CD4-positive, alpha-beta T cell (primary cell): ENCODE data around the gene HEPACAM2. TPM values are rescaled to one million over a fixed set of nuclear protein-coding genes. Genes with fewer than 3 reads are reported as not detected.

Experiments
- ATAC-seq: fragments of 200-7000 bp; cut with Tn5 transposase; one replicate; pipeline ENCODE4 v1.10.0; 2022; ENCODE audit warnings: mild to moderate bottlenecking; ENCODE audit not compliant: poor library complexity
- CTCF ChIA-PET: fragments of 350-600 bp; sonication (Branson Sonifier 250); formaldehyde crosslinking; loops from one replicate; lab custom pipeline; 2021; ENCODE audit warnings: antibody characterized with exemption, inconsistent platforms; lab: Charles Lee
- POLR2A ChIA-PET: fragments of 350-600 bp; sonication (Branson Sonifier 250); formaldehyde crosslinking; loops from one replicate; lab custom pipeline; 2021; ENCODE audit warnings: antibody characterized with exemption, inconsistent platforms; lab: Charles Lee
- DNase-seq, 14 experiments: peaks; one replicate each; pipeline ENCODE4 v3.0.0-alpha.2; 2013 to 2020; ENCODE audit warnings: mixed read lengths in 2 of 14
- H3K27ac ChIP-seq, 2 donors: one replicate each; pipeline versions ENCODE4 v1.5.1 to v1.7.0; 2013; ENCODE audit warnings: low read length in 2 of 2, low read depth in 1 of 2, mild to moderate bottlenecking in 1 of 2
- H3K27me3 ChIP-seq, 2 experiments: 1 replicate in 1 of 2; 2 replicates in 1 of 2; pipeline versions ENCODE4 v1.6.1 to v1.7.0; 2013; ENCODE audit warnings: low read length in 2 of 2, control low read depth in 1 of 2, mild to moderate bottlenecking in 1 of 2, moderate library complexity in 1 of 2; ENCODE audit not compliant: insufficient read depth in 2 of 2, control insufficient read depth in 1 of 2
- H3K36me3 ChIP-seq: one replicate; pipeline ENCODE4 v1.6.1; 2013; ENCODE audit warnings: low read length, control low read depth; ENCODE audit not compliant: insufficient read depth
- H3K4me1 ChIP-seq: one replicate; pipeline ENCODE4 v1.6.1; 2013; ENCODE audit warnings: low read length, control low read depth; ENCODE audit not compliant: insufficient read depth
- H3K4me3 ChIP-seq: one replicate; pipeline ENCODE4 v1.5.1; 2013; ENCODE audit warnings: mild to moderate bottlenecking, low read length, moderate library complexity
- H3K9me3 ChIP-seq, 2 experiments: 1 replicate in 1 of 2; 2 replicates in 1 of 2; pipeline versions ENCODE4 v1.6.1 to v1.7.0; 2013; ENCODE audit warnings: low read length in 2 of 2, mild to moderate bottlenecking in 2 of 2, control low read depth in 1 of 2, moderate library complexity in 1 of 2; ENCODE audit not compliant: control insufficient read depth in 1 of 2, insufficient read depth in 1 of 2
- H3K27ac Mint-ChIP-seq: one replicate; pipeline ENCODE4 v1.8.0; 2020; ENCODE audit warnings: mixed read lengths
- H3K27me3 Mint-ChIP-seq: one replicate; pipeline ENCODE4 v1.8.0; 2021; ENCODE audit warnings: mixed read lengths
- H3K36me3 Mint-ChIP-seq: one replicate; pipeline ENCODE4 v1.8.0; 2021; ENCODE audit warnings: low read depth, mixed read lengths
- H3K4me1 Mint-ChIP-seq: one replicate; pipeline ENCODE4 v1.8.0; 2021; ENCODE audit warnings: low read depth, mixed read lengths
- H3K4me3 Mint-ChIP-seq: one replicate; pipeline ENCODE4 v1.8.0; 2020; ENCODE audit warnings: mild to moderate bottlenecking, mixed read lengths
- H3K9me3 Mint-ChIP-seq: one replicate; pipeline ENCODE4 v1.8.0; 2020; ENCODE audit warnings: mixed read lengths
- CTCF ChIP-seq: fragments of 200-600 bp; IDR thresholded peaks from one replicate; pipeline ENCODE4 v1.8.0; 2022; ENCODE audit warnings: antibody characterized with exemption, mild to moderate bottlenecking
- intact Hi-C, 2 experiments: fragments of 100-400 bp; cut with DNase I in 1 of 2; cut with micrococcal nuclease in 1 of 2; formaldehyde crosslinking; loops; one replicate each; pipeline versions ENCODE4 v1.15.1 to v1.9.0; 2023 to 2025; cut with DNase I, micrococcal nuclease
- polyA plus RNA-seq, 2 donors: library from polyadenylated mRNA; unstranded; fragments of 120-200 nt; gene quantifications; one replicate each; pipeline ENCODE4 v1.2.1, GENCODE V29; 2013
- total RNA-seq, 174 experiments: library from RNA in 2 of 174; stranded (reverse) in 2 of 174; gene quantifications; one replicate each; pipeline ENCODE4 v1.2.3 and lab custom pipeline; 2021 to 2026

Gene HEPACAM2
- not detected for total RNA-seq
- polyA plus RNA-seq (2013, experiment 1 of 2), result not detected
- polyA plus RNA-seq (2013, experiment 2 of 2), result not detected
- total RNA-seq (lab: John Stamatoyannopoulos, UW), result 0 to 0.36 (median 0) reads per million in 172 experiments

GRCh38 chr7:93226310-93226709, at the start of gene HEPACAM2:
TSS of gene HEPACAM2 (minus strand) at chr7:93226469.
- no peak within 1 kb of the TSS for H3K4me3 Mint-ChIP-seq
- Histone ChIP-seq H3K36me3 (no peaks in the 10 kb centered on the region), H3K9me3 (no peaks in the 10 kb centered on the region), H3K4me3 (no peak within 1 kb of the TSS), H3K27ac (no peak within 1 kb of the TSS), H3K27me3 (no peaks in the 10 kb centered on the region), H3K4me1 (no peaks in the 10 kb centered on the region)
- intact Hi-C loops, result loop anchor here in 1 of 2 experiments (5.0 to 10.0 kb wide), 5 partner anchors 389 to 1282 kb away; partner anchors contain the start of genes AKAP9 and CDK6
- CTCF ChIA-PET, result no interaction called here
- H3K4me1 Mint-ChIP-seq, result peaks cover 15% of the 10 kb centered on the region
- ATAC-seq (no peak), DNase-seq (no peak)
- H3K9me3 Mint-ChIP-seq, result no peaks in the 10 kb centered on the region
- TF ChIP-seq CTCF, result no peak
- no peak within 1 kb of the TSS for H3K27ac Mint-ChIP-seq
- POLR2A ChIA-PET, result no interaction called here
- H3K27me3 Mint-ChIP-seq, result peaks cover 4% of the 10 kb centered on the region
- H3K36me3 Mint-ChIP-seq, result no peaks in the 10 kb centered on the region

GRCh38 chr7:93265220-93265619, 39.0 kb upstream of the HEPACAM2 start:
- Mint-ChIP-seq H3K4me3 (no peak overlapping the region), H3K9me3 (no peaks in the 10 kb centered on the region), H3K27ac (no peak overlapping the region), H3K4me1 (no peaks in the 10 kb centered on the region), H3K27me3 (no peaks in the 10 kb centered on the region), H3K36me3 (peaks cover 71% of the 10 kb centered on the region)
- H3K9me3 ChIP-seq, result no peaks in the 10 kb centered on the region
- DNase-seq (no peak), ATAC-seq (no peak)
- no peak for TF ChIP-seq CTCF
- H3K36me3 ChIP-seq, result peaks cover 32% of the 10 kb centered on the region
- ChIA-PET CTCF (no interaction called here), POLR2A (no interaction called here)
- no peaks in the 10 kb centered on the region for H3K4me1 ChIP-seq
- H3K27me3 ChIP-seq, result no peaks in the 10 kb centered on the region
- H3K27ac ChIP-seq, result no peak overlapping the region
- H3K4me3 ChIP-seq, result no peak overlapping the region
- intact Hi-C loops, result no loop called here

GRCh38 chr7:93262535-93262934, 36.3 kb upstream of the HEPACAM2 start:
- Histone ChIP-seq H3K27ac (no peak overlapping the region), H3K36me3 (peaks cover 32% of the 10 kb centered on the region), H3K27me3 (no peaks in the 10 kb centered on the region), H3K9me3 (no peaks in the 10 kb centered on the region), H3K4me3 (no peak overlapping the region), H3K4me1 (no peaks in the 10 kb centered on the region)
- no peak overlapping the region for H3K27ac Mint-ChIP-seq
- intact Hi-C loops, result no loop called here
- H3K27me3 Mint-ChIP-seq, result no peaks in the 10 kb centered on the region
- DNase-seq (no peak), ATAC-seq (no peak)
- no peak overlapping the region for H3K4me3 Mint-ChIP-seq
- peaks cover 62% of the 10 kb centered on the region for H3K36me3 Mint-ChIP-seq
- H3K4me1 Mint-ChIP-seq, result no peaks in the 10 kb centered on the region
- H3K9me3 Mint-ChIP-seq, result no peaks in the 10 kb centered on the region
- CTCF ChIA-PET, result no interaction called here
- TF ChIP-seq CTCF, result no peak
- POLR2A ChIA-PET, result no interaction called here
